MM.1S (cell line): Measurements from ENCODE around the gene CUL2.

Experiments
- DNase-seq: peaks from one replicate; pipeline ENCODE4 v3.0.0-alpha.2; 2015
- H2AFZ ChIP-seq: fragments of 300-600 bp; sonication (generic); 2 replicates; pipeline ENCODE4 v1.6.0; 2016; ENCODE audit warnings: antibody characterized with exemption, low read length
- H3F3A ChIP-seq: fragments of 300-600 bp; sonication (generic); 2 replicates; pipeline ENCODE4 v1.6.1; 2016; ENCODE audit warnings: mild to moderate bottlenecking, antibody characterized with exemption, low read length, moderate library complexity, mixed read lengths; ENCODE audit not compliant: insufficient read depth
- H3K27ac ChIP-seq: fragments of 300-600 bp; sonication (generic); 2 replicates; pipeline ENCODE4 v1.5.1; 2016; ENCODE audit warnings: mild to moderate bottlenecking, low read length
- H3K27me3 ChIP-seq: fragments of 300-600 bp; sonication (generic); replicated peaks from 2 replicates; pipeline ENCODE4 v1.6.0; 2016; ENCODE audit warnings: low read length; ENCODE audit not compliant: insufficient read depth
- H3K36me3 ChIP-seq: fragments of 300-600 bp; sonication (generic); replicated peaks from 2 replicates; pipeline ENCODE4 v1.6.1; 2016; ENCODE audit warnings: mild to moderate bottlenecking, low read length, mixed read lengths; ENCODE audit not compliant: insufficient read depth
- H3K4me1 ChIP-seq: fragments of 300-600 bp; sonication (generic); 2 replicates; pipeline ENCODE4 v1.6.1; 2016; ENCODE audit warnings: low read length, mixed read lengths
- H3K4me2 ChIP-seq: fragments of 300-600 bp; sonication (generic); 2 replicates; pipeline ENCODE4 v1.6.0; 2016; ENCODE audit warnings: low read depth, low read length
- H3K4me3 ChIP-seq: fragments of 300-600 bp; sonication (generic); 2 replicates; pipeline ENCODE4 v1.5.1; 2016; ENCODE audit warnings: low read length, mixed read lengths
- H3K79me2 ChIP-seq: fragments of 300-600 bp; sonication (generic); 2 replicates; pipeline ENCODE4 v1.6.1; 2016; ENCODE audit warnings: mixed run types, low read length, mixed read lengths
- H3K9ac ChIP-seq: fragments of 300-600 bp; sonication (generic); 2 replicates; pipeline ENCODE4 v1.6.1; 2016; ENCODE audit warnings: low read length, mixed read lengths
- H3K9me2 ChIP-seq: fragments of 300-600 bp; sonication (generic); replicated peaks from 2 replicates; pipeline ENCODE4 v1.6.1; 2016; ENCODE audit warnings: mild to moderate bottlenecking, low read length, mixed read lengths; ENCODE audit not compliant: insufficient read depth
- H3K9me3 ChIP-seq: fragments of 300-600 bp; sonication (generic); replicated peaks from 2 replicates; pipeline ENCODE4 v1.6.1; 2016; ENCODE audit warnings: mild to moderate bottlenecking, low read length, mixed read lengths; ENCODE audit not compliant: insufficient read depth
- H4K20me1 ChIP-seq: fragments of 300-600 bp; sonication (generic); 2 replicates; pipeline ENCODE4 v1.6.1; 2016; ENCODE audit warnings: mild to moderate bottlenecking, low read length, moderate library complexity, mixed read lengths; ENCODE audit not compliant: insufficient read depth
- EZH2 ChIP-seq: fragments of 300-600 bp; sonication (generic); optimal IDR thresholded peaks from 2 replicates; pipeline ENCODE3; 2017; ENCODE audit warnings: low read depth, mild to moderate bottlenecking, antibody characterized with exemption, low read length, mixed read lengths
- EZH2phosphoT487 ChIP-seq: fragments of 300-600 bp; sonication (generic); IDR thresholded peaks from 2 replicates; pipeline ENCODE4 v1.6.1; 2018; ENCODE audit warnings: antibody characterized with exemption, low read length
- TF ChIP-seq, protein P1 (sequence below): fragments of 300-600 bp; sonication (generic); IDR thresholded peaks from 2 replicates; pipeline ENCODE4 v1.5.1; 2016; ENCODE audit warnings: antibody characterized with exemption, low read length, mixed read lengths

The CUL2 gene

DNA sequence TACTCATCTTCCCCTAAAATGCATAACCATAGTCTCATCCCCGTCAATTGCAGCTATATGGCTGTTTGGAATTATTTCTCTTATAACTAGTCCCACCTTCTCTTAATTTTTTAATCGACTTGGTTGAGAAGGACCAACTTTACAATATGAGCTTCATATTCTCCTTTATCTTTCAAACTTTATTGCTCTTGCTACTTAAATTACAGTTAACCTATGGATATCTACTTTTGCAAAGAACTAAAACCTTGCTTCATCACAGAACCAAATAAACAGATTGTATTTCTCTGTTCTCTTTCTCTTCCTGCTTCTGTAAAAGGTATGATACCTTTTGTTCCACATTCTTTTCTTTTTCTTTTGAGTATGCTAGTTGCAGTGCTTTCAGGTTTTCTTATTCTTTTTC lies 42.6 kb upstream of the CUL2 start:
- peaks cover 18% of the 10 kb centered on the region for H3K4me1 ChIP-seq
- no peak overlapping the region for H3K27ac ChIP-seq
- H2AFZ ChIP-seq, result no peak overlapping the region
- H3K4me2 ChIP-seq, result peak overlapping the region; percentile 60
- no peaks in the 10 kb centered on the region for H3K36me3 ChIP-seq
- no peaks in the 10 kb centered on the region for H4K20me1 ChIP-seq
- peaks cover 4% of the 10 kb centered on the region for H3F3A ChIP-seq
- TF ChIP-seq EZH2 (no peak), EZH2phosphoT487 (no peak)
- TF ChIP-seq, protein P1, sequence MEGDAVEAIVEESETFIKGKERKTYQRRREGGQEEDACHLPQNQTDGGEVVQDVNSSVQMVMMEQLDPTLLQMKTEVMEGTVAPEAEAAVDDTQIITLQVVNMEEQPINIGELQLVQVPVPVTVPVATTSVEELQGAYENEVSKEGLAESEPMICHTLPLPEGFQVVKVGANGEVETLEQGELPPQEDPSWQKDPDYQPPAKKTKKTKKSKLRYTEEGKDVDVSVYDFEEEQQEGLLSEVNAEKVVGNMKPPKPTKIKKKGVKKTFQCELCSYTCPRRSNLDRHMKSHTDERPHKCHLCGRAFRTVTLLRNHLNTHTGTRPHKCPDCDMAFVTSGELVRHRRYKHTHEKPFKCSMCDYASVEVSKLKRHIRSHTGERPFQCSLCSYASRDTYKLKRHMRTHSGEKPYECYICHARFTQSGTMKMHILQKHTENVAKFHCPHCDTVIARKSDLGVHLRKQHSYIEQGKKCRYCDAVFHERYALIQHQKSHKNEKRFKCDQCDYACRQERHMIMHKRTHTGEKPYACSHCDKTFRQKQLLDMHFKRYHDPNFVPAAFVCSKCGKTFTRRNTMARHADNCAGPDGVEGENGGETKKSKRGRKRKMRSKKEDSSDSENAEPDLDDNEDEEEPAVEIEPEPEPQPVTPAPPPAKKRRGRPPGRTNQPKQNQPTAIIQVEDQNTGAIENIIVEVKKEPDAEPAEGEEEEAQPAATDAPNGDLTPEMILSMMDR, result no peak
- H3K79me2 ChIP-seq, result peaks cover 15% of the 10 kb centered on the region
- H3K4me3 ChIP-seq, result peak overlapping the region; percentile 31; the same call in 1 of the 2 replicates
- no peaks in the 10 kb centered on the region for H3K27me3 ChIP-seq
- no peaks in the 10 kb centered on the region for H3K9me2 ChIP-seq
- no peaks in the 10 kb centered on the region for H3K9me3 ChIP-seq
- H3K9ac ChIP-seq, result no peak overlapping the region
- no peak for DNase-seq

DNA sequence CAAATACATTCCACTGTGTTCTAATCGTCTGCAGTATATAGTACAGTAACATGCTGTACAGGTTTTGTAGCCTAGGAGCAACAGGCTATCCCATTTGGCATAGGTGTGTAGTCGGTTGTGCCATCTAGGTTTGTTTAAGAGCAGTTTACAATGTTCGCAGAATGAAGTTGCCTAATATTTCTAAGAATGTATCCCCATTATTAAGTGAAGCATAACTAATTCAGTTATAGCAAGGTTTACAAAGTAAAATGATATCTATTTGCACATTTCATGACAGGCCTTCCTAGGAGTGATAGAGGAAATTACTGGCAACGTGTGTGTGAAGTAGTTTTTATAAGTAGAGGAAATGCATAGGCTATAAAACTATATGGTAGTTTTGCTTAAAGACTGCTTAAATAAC lies 40.5 kb upstream of the CUL2 start:
- H3K9me2 ChIP-seq, result no peaks in the 10 kb centered on the region
- no peak overlapping the region for H3K27ac ChIP-seq
- H4K20me1 ChIP-seq, result no peaks in the 10 kb centered on the region
- no peak overlapping the region for H3K4me2 ChIP-seq
- H3F3A ChIP-seq, result peaks cover 9% of the 10 kb centered on the region
- DNase-seq, result no peak
- peaks cover 21% of the 10 kb centered on the region for H3K4me1 ChIP-seq
- TF ChIP-seq EZH2, result no peak
- no peak for TF ChIP-seq EZH2phosphoT487
- TF ChIP-seq, protein P1, result no peak
- H3K79me2 ChIP-seq, result peaks cover 18% of the 10 kb centered on the region
- no peak overlapping the region for H3K9ac ChIP-seq
- no peak overlapping the region for H2AFZ ChIP-seq
- H3K36me3 ChIP-seq, result no peaks in the 10 kb centered on the region
- H3K9me3 ChIP-seq, result no peaks in the 10 kb centered on the region
- H3K27me3 ChIP-seq, result no peaks in the 10 kb centered on the region
- no peak overlapping the region for H3K4me3 ChIP-seq

DNA sequence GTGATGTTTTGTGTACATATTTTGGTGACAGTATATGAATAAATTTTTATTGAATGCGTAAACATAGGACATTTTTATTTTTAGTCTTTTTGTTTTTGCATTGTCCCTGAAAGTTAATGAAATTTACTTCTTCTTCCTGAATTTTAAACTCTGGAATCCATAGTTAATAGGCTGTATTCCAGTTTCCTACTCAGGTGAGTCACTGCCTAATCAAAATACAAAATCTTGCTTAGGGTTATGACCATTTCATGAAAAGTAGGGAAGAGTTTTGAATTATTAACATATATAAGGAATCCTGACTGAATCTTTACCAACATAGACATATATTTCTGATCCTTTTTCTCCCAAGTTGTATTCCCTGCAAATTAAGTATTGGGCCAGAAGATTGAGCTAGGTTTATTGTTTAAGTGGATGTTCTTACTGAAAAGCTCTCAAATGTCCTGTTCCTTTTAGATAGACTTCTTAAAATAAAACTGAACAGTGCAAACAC lies 39.1 kb upstream of the CUL2 start:
- Histone ChIP-seq H3F3A (peaks cover 9% of the 10 kb centered on the region), H3K4me1 (peaks cover 21% of the 10 kb centered on the region), H3K9me3 (no peaks in the 10 kb centered on the region), H3K79me2 (peaks cover 18% of the 10 kb centered on the region), H3K9me2 (no peaks in the 10 kb centered on the region), H3K4me2 (no peak overlapping the region), H2AFZ (no peak overlapping the region), H3K27me3 (no peaks in the 10 kb centered on the region), H4K20me1 (no peaks in the 10 kb centered on the region), H3K9ac (no peak overlapping the region), H3K27ac (no peak overlapping the region), H3K4me3 (no peak overlapping the region), H3K36me3 (no peaks in the 10 kb centered on the region)
- TF ChIP-seq, protein P1, result no peak
- TF ChIP-seq EZH2phosphoT487 (no peak), EZH2 (no peak)
- no peak for DNase-seq
